HG03342 (cell line): ENCODE measurements around the gene LHFPL6.
"Not testable (repeated sequence)": the region's sequence is repeated elsewhere in the genome, so short reads cannot be mapped to it uniquely, and the experiment has no call there.

ENCODE experiments used
- ATAC-seq: cut with Tn5 transposase; IDR thresholded peaks from one replicate; pipeline ENCODE4 v1.9.1; 2021; ENCODE audit warnings: mild to moderate bottlenecking, moderate library complexity; ENCODE audit not compliant: unreplicated experiment

Gene LHFPL6

DNA sequence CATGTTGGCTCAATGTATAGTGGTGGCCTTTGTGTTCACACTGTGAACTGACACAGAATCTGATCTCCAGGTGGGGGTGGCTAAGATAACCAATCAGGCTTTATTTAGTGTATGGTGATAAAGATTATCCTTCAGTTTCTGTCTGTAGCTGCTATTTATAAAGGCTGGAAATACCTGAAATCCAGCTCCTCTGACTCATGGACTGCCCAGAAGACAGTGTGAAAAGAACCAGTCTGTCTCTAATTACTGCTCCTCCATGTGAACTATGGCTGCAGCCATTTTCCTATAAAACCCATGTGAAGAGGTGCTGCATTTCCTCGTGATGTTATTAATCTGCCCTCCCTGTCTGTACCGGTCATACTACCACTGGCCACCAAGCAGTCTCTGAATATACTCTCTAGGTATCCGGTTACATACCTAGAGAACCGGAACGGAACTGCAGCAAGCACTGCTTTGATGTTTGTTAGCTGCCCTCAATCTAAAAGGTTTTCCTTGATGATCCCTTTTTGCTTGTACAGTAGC is 238.0 kb downstream of the LHFPL6 start:
- no peak for ATAC-seq

DNA sequence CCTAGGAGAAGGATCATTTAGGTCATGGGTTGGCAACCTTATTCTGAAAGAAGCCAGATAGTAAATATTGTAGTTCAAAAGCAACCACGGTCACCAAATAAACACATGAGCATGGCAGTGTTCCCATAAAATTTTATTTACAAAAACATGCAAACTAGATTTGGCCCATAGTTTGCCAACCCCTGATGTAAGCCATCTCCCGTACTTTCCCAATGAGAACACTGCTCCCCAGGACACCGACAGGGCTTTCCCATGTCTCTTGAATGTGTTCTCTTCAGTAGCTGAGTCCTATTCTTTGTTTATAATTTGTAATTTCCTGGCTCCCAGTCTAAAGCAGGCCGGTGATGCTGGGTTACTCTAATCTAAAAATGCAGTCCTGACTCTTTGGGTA is 239.6 kb downstream of the LHFPL6 start:
- ATAC-seq: no peak

DNA sequence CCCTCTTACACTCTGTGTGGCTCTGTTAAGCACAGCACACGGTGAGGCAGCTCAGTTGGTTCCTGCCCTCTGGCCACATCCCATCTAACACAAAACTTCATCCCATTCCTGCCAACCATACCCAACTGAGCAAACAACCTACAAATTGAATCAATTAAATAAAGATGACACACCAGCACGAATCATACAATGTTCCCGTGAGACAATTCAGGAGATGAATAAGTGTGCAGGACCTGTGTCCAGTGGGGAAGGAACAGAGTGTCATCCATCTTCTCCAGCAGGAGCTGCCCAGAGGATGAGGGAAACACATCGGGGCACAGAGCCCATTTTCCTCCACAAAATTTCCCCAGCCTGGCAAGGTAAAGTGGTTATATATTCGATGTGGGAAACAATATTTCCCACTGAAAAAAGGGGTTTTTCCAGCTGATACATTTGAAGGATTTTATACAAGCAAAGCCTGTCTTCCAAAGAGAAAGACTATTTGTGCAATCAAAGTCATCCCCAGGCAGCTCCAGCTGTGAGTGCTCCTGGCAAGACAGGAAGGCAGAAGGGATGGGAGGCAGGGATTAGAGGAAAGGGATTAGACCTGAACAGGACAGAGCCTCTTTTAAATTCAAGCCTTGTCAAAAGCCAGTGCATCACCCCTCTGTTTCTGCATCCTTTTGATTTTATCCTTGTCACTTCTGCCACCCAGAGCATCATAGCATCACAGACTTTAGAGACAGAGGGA is 240.2 kb downstream of the LHFPL6 start:
- no peak for ATAC-seq

DNA sequence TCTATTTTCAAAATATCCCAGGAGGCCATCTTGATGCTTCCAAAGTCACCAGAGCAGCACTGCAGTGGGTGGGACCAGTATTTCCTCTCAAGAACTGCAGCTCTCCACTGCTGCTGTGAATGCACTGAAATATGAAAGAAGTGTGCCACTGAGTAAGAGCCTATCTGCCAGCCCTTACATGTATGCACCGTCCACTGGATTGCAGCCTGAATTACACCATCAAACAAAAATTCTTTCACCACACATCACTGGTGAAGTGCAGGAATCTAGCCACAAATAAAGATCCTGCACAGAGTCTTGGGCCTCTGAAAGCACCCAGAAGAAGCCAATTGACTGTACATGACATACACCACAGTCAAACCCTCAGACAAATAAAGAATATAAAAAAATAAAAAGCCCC is 249.0 kb downstream of the LHFPL6 start:
- no peak for ATAC-seq

DNA sequence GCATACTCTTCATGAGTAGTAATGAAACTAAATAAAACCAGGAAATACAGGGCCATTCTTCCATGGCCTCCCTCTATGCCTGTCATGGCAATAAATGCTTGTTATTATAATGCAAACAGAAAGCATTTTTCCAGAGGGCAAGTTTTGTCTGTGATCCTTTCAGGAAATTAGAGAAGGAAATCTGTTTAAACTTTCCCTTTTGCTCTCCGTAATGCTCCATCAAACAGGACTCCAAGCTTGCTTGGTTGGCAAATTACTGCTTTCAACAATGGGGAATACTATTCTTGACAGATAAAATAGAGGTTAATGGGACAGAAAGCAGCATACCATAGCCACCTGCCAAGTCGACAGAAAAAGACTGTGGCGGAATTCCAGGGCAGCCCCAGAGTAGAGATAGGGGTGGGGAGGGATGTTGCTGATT is 252.5 kb downstream of the LHFPL6 start:
- no peak for ATAC-seq

DNA sequence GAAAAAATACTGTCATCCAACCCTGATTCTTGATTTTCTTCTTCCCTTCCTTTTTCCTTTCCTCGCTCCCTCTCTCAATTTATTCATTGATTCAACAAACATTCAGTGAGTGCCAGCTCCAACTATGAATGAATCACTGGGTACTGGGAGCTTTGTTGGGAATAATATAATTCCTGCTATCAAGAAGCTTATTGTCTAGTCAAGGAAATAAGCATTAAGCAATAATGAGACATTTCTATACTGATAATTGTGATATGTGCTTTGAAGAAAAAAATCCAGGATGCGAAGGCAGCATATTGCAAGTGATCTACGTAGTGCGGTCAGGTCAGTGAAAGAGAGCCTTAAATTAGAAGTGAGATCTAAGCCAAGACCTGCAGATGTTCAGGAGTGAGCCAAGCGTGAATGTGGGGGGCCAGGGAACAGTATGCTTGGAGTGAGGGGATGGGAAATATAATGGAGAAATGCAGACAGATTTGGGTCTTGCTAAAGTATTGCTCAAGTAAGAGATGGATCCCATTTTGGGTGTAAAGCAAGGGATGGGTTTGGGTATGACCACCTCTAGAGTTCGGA is 253.5 kb downstream of the LHFPL6 start:
- no peak for ATAC-seq

DNA sequence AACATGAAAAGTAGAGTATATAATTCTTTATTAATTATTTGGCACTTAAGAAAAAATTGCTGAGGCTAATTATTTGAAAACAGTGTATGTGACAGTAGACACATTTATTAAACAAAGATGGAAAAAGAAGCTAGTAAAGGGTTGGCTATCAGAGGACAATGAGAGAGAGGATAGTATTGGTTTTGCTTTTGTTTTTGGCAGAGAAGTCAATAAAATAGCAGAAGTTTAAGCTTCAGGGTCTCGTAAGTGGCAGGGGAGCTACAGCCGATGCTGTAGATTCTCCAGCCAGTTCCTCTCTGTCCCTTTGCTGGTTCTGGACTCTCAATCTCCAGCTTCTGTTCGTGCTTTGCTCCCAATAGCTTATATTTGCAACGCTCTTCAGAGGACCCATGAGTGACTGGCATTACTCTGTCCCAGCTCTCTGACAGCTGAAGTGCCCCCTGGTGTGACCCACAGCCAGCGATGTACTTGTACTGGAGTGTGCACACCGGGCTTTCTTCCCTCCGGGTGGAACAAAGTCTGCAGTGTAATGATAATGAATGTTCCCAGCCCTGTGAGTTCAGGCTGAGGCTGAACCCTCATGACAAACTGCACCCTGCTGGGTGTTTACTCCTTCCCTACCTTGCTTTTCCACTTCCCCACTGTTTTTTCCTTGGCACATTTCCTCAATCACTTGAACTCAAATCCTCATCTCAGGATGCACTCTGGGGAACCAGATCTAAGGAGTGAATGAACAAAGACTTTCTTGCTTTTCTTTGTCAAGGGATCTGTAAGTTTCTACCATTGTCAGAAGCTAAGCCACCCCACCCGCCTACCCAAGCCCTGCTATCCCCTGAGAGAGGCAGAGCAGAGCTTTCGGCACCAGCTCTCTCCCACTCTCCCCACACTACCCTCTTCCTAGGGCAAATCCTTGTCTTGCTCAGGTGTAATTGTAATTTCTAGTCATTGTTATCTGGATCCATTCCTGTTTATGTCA is 254.8 kb downstream of the LHFPL6 start:
- no peak for ATAC-seq

DNA sequence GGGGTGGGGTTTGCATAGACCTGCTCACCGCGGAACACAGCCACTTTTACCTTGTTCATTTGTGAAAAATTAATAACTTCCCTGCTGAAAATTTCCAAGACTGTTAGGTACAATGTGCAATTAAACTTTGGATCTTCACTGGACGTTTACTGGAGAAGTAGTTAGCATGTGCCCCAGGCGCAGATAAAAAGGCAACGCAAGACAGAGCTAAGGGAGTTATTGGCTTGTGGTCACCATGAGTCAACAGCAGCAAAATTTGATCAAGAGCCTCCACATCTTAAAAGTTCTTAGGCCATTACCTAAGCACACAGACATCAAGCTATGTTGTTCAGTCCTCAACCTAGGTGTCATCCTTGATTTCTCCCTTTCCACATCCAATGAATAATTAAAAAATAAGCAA is 257.0 kb downstream of the LHFPL6 start:
- no peak for ATAC-seq

DNA sequence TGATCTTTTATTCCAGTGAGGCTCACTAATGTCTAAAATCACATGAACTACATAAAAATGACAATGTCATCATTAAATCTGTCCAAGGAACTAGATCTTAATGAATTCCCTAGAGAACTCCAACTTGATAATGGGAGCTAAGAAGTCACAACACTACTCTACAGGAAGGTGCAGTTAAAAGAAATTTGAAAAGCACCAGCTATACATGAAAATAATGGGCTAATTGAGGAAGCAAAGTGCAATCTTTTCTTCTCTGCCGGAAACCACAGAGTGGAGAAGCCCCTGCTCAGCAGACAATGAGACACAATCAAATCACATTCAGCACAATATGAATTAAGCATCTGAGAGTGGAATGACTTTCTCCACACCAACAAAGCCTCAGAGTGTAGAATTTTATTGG is 261.7 kb downstream of the LHFPL6 start:
- no peak for ATAC-seq

DNA sequence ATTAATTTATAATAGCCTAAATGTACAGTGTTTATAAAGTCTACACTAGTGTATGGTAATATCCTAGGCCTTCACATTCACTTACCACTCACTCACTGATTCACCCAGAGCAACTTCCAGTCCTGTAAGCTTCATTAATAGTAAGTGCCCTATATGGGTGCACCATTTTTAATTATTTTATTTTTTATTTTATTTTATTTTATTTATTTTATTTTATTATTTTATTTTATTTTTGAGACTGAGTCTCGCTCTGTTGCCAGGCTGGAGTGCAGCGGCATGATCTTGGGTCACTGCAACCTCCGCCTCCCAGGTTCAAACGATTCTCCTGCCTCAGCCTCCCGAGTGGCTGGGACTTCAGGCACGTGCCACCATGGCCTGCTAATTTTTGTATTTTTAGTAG is 264.9 kb downstream of the LHFPL6 start:
- not testable (repeated sequence) for ATAC-seq

DNA sequence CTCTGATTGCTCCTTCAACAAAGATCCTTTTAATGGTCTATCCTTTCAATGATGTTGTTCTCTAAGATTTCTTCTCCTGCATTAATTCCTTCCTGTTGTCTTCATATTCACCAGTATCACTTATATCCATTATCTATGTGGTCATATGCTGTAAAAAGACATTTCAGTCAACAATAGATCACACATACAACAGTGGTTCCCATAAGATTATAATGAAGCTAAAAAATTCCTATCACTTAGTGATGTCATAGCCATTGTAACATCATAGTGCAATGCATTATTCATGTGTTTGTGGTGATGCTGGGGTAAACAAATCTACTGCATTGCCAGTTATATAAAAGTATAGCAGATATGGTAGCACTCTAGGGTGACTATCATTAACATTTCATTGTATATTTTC is 266.1 kb downstream of the LHFPL6 start:
- ATAC-seq: no peak

DNA sequence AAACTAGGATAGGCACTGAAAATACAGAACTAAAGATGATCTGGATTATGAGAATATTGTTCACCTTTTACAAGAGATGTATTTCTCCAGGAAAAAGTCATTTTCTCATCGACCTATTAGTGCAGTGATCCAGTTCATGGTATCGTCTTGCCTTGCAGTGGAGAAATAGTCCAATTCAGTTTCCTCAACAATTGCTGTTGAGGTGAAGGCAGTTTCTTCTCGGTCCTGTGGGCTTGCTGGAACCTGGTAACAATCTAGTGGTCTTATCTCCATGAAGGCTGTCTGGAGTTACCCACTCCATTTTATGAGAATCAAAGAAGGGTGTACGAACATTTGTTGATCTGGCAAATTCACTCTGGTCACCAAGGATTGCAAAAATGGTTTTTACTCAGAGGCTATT is 266.8 kb downstream of the LHFPL6 start:
- ATAC-seq: no peak

DNA sequence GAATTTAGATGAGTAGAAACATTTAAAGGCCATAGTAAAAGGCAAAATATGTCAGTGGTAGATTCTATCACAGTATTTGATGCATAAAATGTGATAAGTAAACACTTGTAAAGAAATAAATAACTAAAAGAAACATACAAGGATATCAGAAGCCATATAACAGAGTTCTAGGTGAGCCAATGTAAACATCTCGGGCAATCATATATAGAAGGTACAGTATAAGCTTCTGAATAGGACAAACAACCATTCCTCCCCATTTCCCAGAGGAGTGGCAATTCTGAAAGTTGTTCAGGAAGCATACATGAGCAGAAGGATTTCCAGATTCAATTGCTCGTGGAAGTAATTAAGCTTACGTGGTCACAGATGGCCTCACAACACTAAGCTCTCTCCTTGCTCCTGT is 267.3 kb downstream of the LHFPL6 start:
- ATAC-seq: no peak

DNA sequence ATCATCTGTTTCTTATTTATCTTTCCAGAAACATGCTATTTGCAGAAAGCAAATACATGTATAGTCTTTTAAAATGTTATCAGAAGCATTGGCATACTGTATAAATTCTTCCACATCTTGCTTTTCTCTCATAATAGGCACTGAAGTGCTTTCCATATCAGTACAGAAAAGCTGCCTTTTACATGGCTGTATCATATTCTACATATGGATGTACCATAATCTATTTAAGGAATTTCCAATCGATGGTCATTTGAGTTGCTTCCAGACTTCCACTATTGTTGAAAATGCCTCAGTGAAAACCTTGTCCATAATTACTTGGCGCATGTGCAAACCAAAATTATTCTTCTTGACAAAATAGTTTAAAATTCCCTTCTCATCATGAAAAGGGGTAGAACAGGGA is 272.5 kb downstream of the LHFPL6 start:
- ATAC-seq: no peak

DNA sequence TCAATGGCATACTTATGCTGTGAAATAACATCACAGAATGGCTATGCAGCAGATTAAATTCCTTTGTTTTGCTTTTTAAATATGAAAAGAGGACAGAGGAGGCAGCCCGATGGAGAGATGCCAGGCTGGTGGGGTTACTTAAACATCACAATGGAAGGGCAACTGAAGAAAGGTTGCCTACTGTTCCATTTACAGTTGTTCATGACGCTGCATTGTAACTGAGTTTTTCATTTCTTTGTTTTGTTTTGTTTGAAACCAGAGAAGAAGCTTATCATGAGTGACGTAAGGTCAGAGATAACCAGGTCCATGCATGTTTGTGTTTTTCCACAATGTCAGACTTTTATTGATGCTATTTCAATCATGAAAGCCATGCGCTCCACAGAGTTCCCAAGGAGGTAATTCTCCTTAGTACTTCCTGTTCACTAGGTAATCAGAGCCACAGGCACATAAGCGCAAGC is 273.8 kb downstream of the LHFPL6 start:
- no peak for ATAC-seq

DNA sequence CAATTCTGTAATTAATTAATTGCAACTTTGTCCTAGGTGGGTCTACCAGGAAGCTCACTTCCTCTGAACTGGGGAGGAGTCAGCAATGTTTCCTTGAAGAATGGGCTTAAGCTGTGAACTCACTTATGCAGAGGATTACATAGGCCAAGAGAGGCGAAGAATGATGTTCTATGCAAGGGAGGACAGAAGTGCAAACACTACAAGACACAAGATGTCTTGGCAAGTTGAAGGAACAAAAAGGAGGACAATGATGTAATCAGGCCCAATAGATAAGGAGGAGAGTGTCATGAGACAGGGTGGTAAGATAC is 275.9 kb downstream of the LHFPL6 start:
- no peak for ATAC-seq

DNA sequence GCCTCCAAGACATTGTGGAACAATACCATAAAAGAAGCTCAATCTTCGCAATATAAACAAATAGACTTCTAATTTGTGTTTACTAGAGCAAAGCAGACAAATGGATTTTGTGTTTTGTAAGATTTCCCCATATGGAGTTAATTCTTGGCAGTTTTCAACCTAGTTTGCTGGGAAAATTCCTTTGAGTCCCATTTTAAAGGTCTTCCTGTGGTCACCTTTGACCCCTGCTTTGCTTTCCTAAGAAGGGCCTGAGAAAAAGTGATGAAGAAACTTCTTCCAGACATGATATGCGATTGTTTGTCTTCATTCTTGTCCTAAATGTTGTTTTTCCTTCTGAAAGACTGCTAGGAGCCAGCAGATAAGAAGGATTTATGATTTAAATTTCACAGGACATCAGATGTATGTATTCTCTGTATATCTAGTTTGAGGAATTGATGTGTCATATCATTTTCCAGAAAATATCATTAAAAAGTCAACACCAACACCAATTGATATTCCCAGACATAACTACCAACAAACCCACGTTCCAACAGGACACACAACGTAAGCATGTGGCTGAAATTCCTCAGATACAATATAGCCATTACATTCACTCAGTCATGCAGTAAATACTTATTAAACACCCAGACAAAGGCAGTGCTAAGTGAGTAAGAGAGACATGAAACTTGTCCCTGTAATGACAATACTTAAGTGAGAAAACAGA is 276.4 kb downstream of the LHFPL6 start:
- ATAC-seq: no peak

DNA sequence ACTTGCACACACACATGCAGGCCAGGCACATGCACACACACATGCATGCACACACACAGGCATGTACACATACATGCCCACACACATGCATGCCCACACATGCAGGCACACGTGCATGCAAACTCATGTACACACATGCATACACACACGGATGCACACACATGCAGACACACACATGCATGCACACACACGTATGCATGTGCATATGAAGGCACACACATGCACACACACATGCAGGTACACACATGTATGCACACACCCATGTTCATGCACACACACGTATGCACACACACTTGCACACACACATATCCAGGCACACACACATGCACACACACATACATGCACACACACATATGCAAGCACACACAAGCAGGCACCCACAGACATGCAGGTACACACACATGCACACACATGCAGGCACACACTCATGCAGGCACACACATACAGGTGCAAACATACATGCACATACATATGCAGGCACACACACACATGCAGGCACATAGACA is 278.1 kb downstream of the LHFPL6 start:
- ATAC-seq: no peak

DNA sequence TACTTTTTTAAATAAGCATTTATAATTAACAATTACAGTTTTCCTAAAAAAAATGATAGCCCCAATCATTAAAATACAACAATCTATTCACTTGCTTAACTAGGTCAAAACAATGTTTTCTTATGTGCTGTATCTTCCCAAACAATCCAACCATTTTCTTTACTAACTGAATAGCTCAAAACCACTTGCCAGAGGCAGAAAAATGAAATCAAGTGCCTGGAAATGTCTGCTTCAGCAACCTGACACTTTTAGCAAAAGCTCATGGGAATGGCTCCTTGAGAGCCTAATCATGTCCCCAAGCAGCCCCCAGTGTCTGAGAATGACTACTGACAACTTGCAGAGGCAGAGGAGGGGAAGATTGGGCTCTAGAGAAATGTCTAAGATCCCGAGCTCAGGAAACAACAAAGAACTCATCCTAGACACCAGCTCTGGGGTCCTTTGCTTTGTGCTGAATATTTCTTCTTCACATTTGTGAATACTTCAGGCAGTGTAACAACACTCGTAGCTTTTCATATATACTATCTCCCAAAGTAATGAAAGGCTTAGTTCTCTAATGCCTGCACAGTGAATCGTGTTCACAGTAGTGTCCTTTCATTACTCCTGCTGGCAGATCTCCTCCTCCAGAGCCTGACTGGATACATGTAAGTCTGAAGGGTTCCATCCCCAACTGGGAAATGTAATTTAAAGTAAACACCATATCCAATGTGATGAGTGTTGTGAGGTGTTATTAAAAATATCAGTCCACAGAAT is 280.0 kb downstream of the LHFPL6 start:
- no peak for ATAC-seq

DNA sequence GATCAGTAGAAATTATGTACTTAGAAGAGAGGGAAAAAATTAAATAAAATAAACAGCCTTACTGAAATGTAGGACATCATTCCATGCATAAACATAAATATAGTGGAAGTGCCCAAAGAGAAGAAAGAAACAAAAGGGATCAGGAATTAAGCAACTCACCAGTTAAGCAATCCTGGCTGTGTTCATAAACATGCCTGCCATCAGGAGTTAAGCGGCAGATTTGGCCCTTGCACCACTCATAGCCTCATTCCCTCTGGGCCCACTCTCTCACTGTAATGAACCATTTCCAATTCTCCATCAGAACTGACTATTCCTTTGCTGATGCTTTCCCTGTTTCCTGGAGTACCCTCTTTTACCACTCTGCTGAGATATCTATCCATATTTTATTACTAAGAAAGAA is 281.4 kb downstream of the LHFPL6 start:
- ATAC-seq: no peak
